ENCODE measurements around the gene HPS5. TPM values are rescaled to one million over a fixed set of nuclear protein-coding genes. Genes with fewer than 3 reads are reported as not detected.
A peak's percentile ranks its signal among the peaks of the same experiment; 100 is the strongest.

The HPS5 gene
- total and polyA plus RNA-seq, 2 of the 13 experiments (the other 11 are each of a cell fraction or from before 2014, with no cell fraction given) = 6.6 to 25.5 TPM

GRCh38 chr11:18321969-18322711, at the start of gene HPS5, which contains the start of gene GTF2H1 (continued):
- TF ChIP-seq ZBTB4 (CRISPR knock-in tag; IDR thresholded peaks at IDR 0.05; ENCODE audit: borderline replicate concordance) = peak; percentile 85; the same call in 1 of the 2 replicates
- no peak for TF ChIP-seq HNRNPK (IDR thresholded peaks at IDR 0.05; ENCODE audit: low read depth, low read length, poor library complexity, severe bottlenecking)
- TF ChIP-seq ZSCAN25 (CRISPR knock-in tag; IDR thresholded peaks at IDR 0.05) = peak; percentile 54; the same call in 1 of the 2 replicates
- TF ChIP-seq RAD51 (IDR thresholded peaks at IDR 0.05; ENCODE audit: borderline replicate concordance) = peak; percentile 98
- peak; percentile 67 for TF ChIP-seq HNF4G (IDR thresholded peaks at IDR 0.05; ENCODE audit: borderline replicate concordance, low read depth, low read length)
- peak; percentile 78 for TF ChIP-seq HNF4G (CRISPR knock-in tag; IDR thresholded peaks at IDR 0.05; ENCODE audit: borderline replicate concordance, low read depth)
- TF ChIP-seq ETV5 (CRISPR knock-in tag; IDR thresholded peaks at IDR 0.05; ENCODE audit: borderline replicate concordance) = peak; percentile 82
- peak in 1 of 2 experiments; percentile 95; a peak in 2 of 4 replicates for TF ChIP-seq KLF16 (CRISPR knock-in tag; IDR thresholded peaks at IDR 0.05)
- TF ChIP-seq ZBTB3 (CRISPR knock-in tag; IDR thresholded peaks at IDR 0.05; ENCODE audit: borderline replicate concordance, low read depth) = peak; percentile 88
- TF ChIP-seq ZNF678 (CRISPR knock-in tag; IDR thresholded peaks at IDR 0.05) = peak; percentile 72; the same call in 1 of the 2 replicates
- peak; percentile 31; the same call in 1 of the 2 replicates for TF ChIP-seq HOXD1 (CRISPR knock-in tag; IDR thresholded peaks at IDR 0.05)
- TF ChIP-seq RFX3 (CRISPR knock-in tag; IDR thresholded peaks at IDR 0.05) = no peak
- TF ChIP-seq REST (IDR thresholded peaks at IDR 0.05; ENCODE audit: borderline replicate concordance in 1 of 2, low read depth in 1 of 2, low read length in 2 of 2) = peak in 1 of 2 experiments; percentile 67; a peak in 2 of 4 replicates
- TF ChIP-seq ZBTB25 (CRISPR knock-in tag; IDR thresholded peaks at IDR 0.05) = peak; percentile 60; the same call in 1 of the 2 replicates
- TF ChIP-seq GMEB2 (CRISPR knock-in tag; IDR thresholded peaks at IDR 0.05; ENCODE audit: low read depth) = peak; percentile 69; the same call in 1 of the 2 replicates
- TF ChIP-seq GABPB1 (CRISPR knock-in tag; IDR thresholded peaks at IDR 0.05) = peak; percentile 98
- TF ChIP-seq ZNF724P (CRISPR knock-in tag; IDR thresholded peaks at IDR 0.05; ENCODE audit: borderline replicate concordance) = 0 out of 2 replicates have a peak, but pooled peaks have one; percentile 33
- 0 out of 2 replicates have a peak, but pooled peaks have one; percentile 49 for TF ChIP-seq ZNF264 (CRISPR knock-in tag; IDR thresholded peaks at IDR 0.05)
